Mesenchymal stem cell (in vitro differentiated cells and primary cell): ENCODE data around the gene MCF2L2.

Experiments used
- DNase-seq: peaks from one replicate; pipeline ENCODE4 v3.0.0-alpha.2; 2013
- H2AFZ ChIP-seq: one replicate; pipeline ENCODE4 v1.6.1; 2013; ENCODE audit warnings: low read depth, mild to moderate bottlenecking, control low read depth, inconsistent platforms, low read length, moderate library complexity
- H2AK5ac ChIP-seq: 2 replicates; pipeline ENCODE4 v1.6.1; 2013; ENCODE audit warnings: low read length, moderate library complexity, mild to moderate bottlenecking, inconsistent platforms; ENCODE audit not compliant: severe bottlenecking
- H2BK120ac ChIP-seq: one replicate; pipeline ENCODE4 v1.6.1; 2013; ENCODE audit warnings: low read depth, mild to moderate bottlenecking, inconsistent platforms, low read length, moderate library complexity
- H2BK12ac ChIP-seq, 2 experiments: one replicate each; pipeline ENCODE4 v1.6.1; 2013; ENCODE audit warnings: inconsistent platforms in 2 of 2, low read length in 2 of 2, mild to moderate bottlenecking in 2 of 2, moderate library complexity in 2 of 2, control low read depth in 1 of 2
- H2BK15ac ChIP-seq: one replicate; pipeline ENCODE4 v1.6.1; 2013; ENCODE audit warnings: mild to moderate bottlenecking, low read depth, inconsistent platforms; ENCODE audit not compliant: poor library complexity, severe bottlenecking
- H2BK5ac ChIP-seq: 2 replicates; pipeline ENCODE4 v1.6.1; 2013; ENCODE audit warnings: low read depth, mild to moderate bottlenecking, low read length, control low read depth, inconsistent platforms; ENCODE audit not compliant: poor library complexity, severe bottlenecking
- H3K14ac ChIP-seq, 2 experiments: one replicate each; pipeline ENCODE4 v1.6.1; 2013; ENCODE audit warnings: inconsistent platforms in 2 of 2, low read length in 2 of 2, control low read depth in 1 of 2, mild to moderate bottlenecking in 1 of 2, moderate library complexity in 1 of 2
- H3K18ac ChIP-seq, 2 experiments: one replicate each; pipeline ENCODE4 v1.6.1; 2013; ENCODE audit warnings: inconsistent platforms in 2 of 2, low read length in 2 of 2, control low read depth in 1 of 2, low read depth in 1 of 2, mild to moderate bottlenecking in 1 of 2
- H3K23ac ChIP-seq, 2 experiments: one replicate each; pipeline ENCODE4 v1.6.1; 2013; ENCODE audit warnings: inconsistent platforms in 2 of 2, low read length in 2 of 2, mild to moderate bottlenecking in 2 of 2, moderate library complexity in 2 of 2, control low read depth in 1 of 2
- H3K27ac ChIP-seq: 2 replicates; pipeline ENCODE4 v1.5.1; 2013; ENCODE audit warnings: mild to moderate bottlenecking, moderate library complexity, low read length, control low read depth, inconsistent platforms; ENCODE audit not compliant: poor library complexity, severe bottlenecking
- H3K27me3 ChIP-seq, 2 experiments: 2 replicates each; pipeline versions ENCODE4 v1.6.1 to v1.7.0; 2013; ENCODE audit warnings: low read length in 2 of 2, mild to moderate bottlenecking in 2 of 2, moderate library complexity in 2 of 2, control low read depth in 1 of 2, inconsistent platforms in 1 of 2; ENCODE audit not compliant: control insufficient read depth in 1 of 2, insufficient read depth in 1 of 2
- H3K36me3 ChIP-seq, 2 experiments: 2 replicates each; pipeline versions ENCODE4 v1.6.1 to v1.7.0; 2013; ENCODE audit warnings: low read length in 2 of 2, control low read depth in 1 of 2, inconsistent platforms in 1 of 2, low read depth in 1 of 2, mild to moderate bottlenecking in 1 of 2; ENCODE audit not compliant: insufficient read depth in 2 of 2, control insufficient read depth in 1 of 2
- H3K4ac ChIP-seq, 2 experiments: one replicate each; pipeline ENCODE4 v1.6.1; 2013; ENCODE audit warnings: inconsistent platforms in 2 of 2, low read length in 2 of 2, mild to moderate bottlenecking in 2 of 2, moderate library complexity in 2 of 2, control low read depth in 1 of 2, low read depth in 1 of 2
- H3K4me1 ChIP-seq: 2 replicates; pipeline ENCODE4 v1.6.1; 2013; ENCODE audit warnings: low read depth, low read length, control low read depth; ENCODE audit not compliant: control insufficient read depth, insufficient read depth
- H3K4me2 ChIP-seq: 2 replicates; pipeline ENCODE4 v1.6.1; 2013; ENCODE audit warnings: low read length, mild to moderate bottlenecking, inconsistent platforms; ENCODE audit not compliant: poor library complexity, severe bottlenecking
- H3K4me3 ChIP-seq, 2 experiments: 2 replicates each; pipeline versions ENCODE4 v1.5.1 to v1.7.0; 2013; ENCODE audit warnings: low read length in 2 of 2, mild to moderate bottlenecking in 2 of 2, control low read depth in 1 of 2, low read depth in 1 of 2; ENCODE audit not compliant: insufficient read depth in 1 of 2
- H3K79me1 ChIP-seq: replicated peaks from 2 replicates; pipeline ENCODE4 v1.6.1; 2013; ENCODE audit warnings: mild to moderate bottlenecking, control low read depth, low read length, inconsistent platforms; ENCODE audit not compliant: poor library complexity, severe bottlenecking
- H3K9ac ChIP-seq: 2 replicates; pipeline ENCODE4 v1.7.0; 2013; ENCODE audit warnings: mild to moderate bottlenecking, low read length, moderate library complexity
- H3K9me3 ChIP-seq: 2 replicates; pipeline ENCODE4 v1.7.0; 2013; ENCODE audit warnings: mild to moderate bottlenecking, low read length; ENCODE audit not compliant: control insufficient read depth
- H4K8ac ChIP-seq: one replicate; pipeline ENCODE4 v1.6.1; 2013; ENCODE audit warnings: inconsistent platforms, mild to moderate bottlenecking, low read length, moderate library complexity
- H4K91ac ChIP-seq: one replicate; pipeline ENCODE4 v1.6.1; 2013; ENCODE audit warnings: mild to moderate bottlenecking, low read length, inconsistent platforms
- WGBS: methylation state at CpG from one replicate; pipeline ENCODE4 v1.1.7; 2013; ENCODE audit warnings: mixed read lengths; 5-methylcytosine and 5-hydroxymethylcytosine counted together

The MCF2L2 gene

DNA sequence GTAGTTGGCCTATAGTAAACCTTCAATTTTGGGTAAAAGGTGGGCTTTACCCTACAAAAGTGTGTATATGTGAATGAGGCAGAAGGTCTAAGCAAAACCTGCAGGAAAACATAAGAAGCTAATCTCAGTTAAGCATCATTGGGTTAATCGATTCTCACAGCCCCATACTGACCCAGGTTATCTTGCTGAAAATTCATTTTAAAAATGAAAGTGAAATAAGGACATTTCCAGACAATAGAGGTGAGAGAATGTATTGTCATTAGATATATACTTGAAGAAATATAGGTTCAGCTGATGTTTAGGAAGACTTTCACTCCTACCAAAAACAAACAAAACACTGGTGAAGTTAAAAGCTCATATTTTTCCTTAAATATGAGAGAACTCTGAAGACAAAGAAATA lies 85.6 kb downstream of the MCF2L2 start:
- Histone ChIP-seq H3K18ac (no peak overlapping the region), H3K4ac (no peak overlapping the region), H2BK15ac (no peak overlapping the region), H2AK5ac (no peak overlapping the region), H3K9me3 (no peaks in the 10 kb centered on the region), H4K91ac (no peak overlapping the region), H3K14ac (no peak overlapping the region), H3K4me3 (no peak overlapping the region), H2AFZ (no peak overlapping the region), H2BK120ac (no peak overlapping the region), H2BK5ac (no peak overlapping the region), H3K4me2 (no peak overlapping the region), H2BK12ac (no peak overlapping the region), H3K27ac (no peak overlapping the region), H3K27me3 (no peaks in the 10 kb centered on the region), H3K23ac (no peak overlapping the region), H3K9ac (no peak overlapping the region), H3K79me1 (no peaks in the 10 kb centered on the region), H3K36me3 (no peaks in the 10 kb centered on the region), H4K8ac (no peak overlapping the region), H3K4me1 (no peaks in the 10 kb centered on the region)
- WGBS, result no CpG with 5 or more reads among the region's 1 CpG
- DNase-seq, result no peak

DNA sequence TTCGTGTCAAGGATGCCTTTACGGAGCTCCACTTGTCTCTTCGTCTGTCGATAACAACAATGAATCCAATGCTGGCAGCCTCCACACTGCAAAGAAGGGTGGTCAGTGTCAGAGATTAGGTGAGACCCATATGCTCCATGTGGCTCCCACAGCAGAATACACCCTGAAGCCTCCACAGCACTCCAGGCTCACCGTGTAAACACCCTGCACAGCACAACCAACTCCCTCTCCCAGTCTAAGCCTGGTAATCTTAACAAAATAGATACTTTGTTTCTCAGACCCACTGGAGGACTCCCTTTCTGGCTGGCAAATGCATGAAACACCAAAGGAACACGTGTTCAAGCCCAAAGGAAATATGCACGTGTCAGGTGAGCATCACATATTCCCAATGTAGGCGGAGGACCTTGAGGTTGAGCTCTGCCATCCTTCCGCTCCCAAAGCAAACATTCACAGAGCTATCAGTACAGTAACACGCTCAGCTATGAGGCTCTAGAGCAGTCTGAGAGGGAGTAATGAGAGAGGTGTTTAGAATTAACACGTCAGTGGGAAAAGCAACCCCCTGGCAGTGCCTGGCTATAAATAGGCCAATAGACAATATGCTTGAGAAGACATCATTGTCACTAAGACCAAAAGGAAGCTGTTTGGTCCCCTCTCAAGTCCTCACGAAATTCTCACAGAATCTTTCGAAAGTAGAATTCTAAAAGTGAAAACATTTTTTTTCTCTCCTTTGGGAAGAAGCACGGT lies 86.7 kb downstream of the MCF2L2 start:
- H3K9ac ChIP-seq, result no peak overlapping the region
- WGBS, result 83% methylated on average over 11 of the region's 14 CpGs
- H2BK12ac ChIP-seq, result no peak overlapping the region
- no peaks in the 10 kb centered on the region for H3K9me3 ChIP-seq
- H3K23ac ChIP-seq, result no peak overlapping the region
- no peak overlapping the region for H3K18ac ChIP-seq
- H2AK5ac ChIP-seq, result no peak overlapping the region
- H2BK15ac ChIP-seq, result no peak overlapping the region
- H3K4me3 ChIP-seq, result no peak overlapping the region
- DNase-seq, result no peak
- H3K27ac ChIP-seq, result no peak overlapping the region
- no peak overlapping the region for H2BK120ac ChIP-seq
- H3K14ac ChIP-seq, result no peak overlapping the region
- H4K91ac ChIP-seq, result no peak overlapping the region
- H3K79me1 ChIP-seq, result no peaks in the 10 kb centered on the region
- no peak overlapping the region for H4K8ac ChIP-seq
- H3K4ac ChIP-seq, result no peak overlapping the region
- no peaks in the 10 kb centered on the region for H3K27me3 ChIP-seq
- no peaks in the 10 kb centered on the region for H3K4me1 ChIP-seq
- no peak overlapping the region for H3K4me2 ChIP-seq
- no peak overlapping the region for H2AFZ ChIP-seq
- no peak overlapping the region for H2BK5ac ChIP-seq
- H3K36me3 ChIP-seq, result no peaks in the 10 kb centered on the region

DNA sequence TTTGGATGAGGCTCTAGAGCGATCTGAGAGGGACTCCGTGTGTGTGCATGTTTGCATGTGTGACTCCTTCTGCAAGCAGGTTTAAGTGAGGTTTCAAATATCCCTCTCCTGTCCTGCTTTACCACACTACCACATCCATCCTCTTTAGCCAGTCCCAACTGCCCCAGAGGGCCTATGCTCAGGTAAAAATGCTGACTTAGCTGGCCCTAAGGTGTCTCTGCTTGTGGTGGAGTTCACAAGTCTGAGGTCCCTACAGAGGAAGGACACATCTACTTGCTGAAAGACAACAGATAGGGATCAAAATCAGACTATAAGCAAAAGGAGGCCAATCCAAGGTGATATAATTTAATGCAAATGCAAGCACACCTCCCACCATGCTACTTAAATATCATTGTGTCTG lies 88.2 kb downstream of the MCF2L2 start:
- H2BK15ac ChIP-seq, result no peak overlapping the region
- no peak overlapping the region for H2AFZ ChIP-seq
- no peak overlapping the region for H3K27ac ChIP-seq
- H3K27me3 ChIP-seq, result no peaks in the 10 kb centered on the region
- H4K8ac ChIP-seq, result peak overlapping the region; percentile 37
- no peaks in the 10 kb centered on the region for H3K9me3 ChIP-seq
- H3K14ac ChIP-seq, result no peak overlapping the region
- H2BK120ac ChIP-seq, result no peak overlapping the region
- 86% methylated on average over 2 of the region's 2 CpGs for WGBS
- H3K4me2 ChIP-seq, result no peak overlapping the region
- H2AK5ac ChIP-seq, result no peak overlapping the region
- H3K4ac ChIP-seq, result no peak overlapping the region
- H3K4me3 ChIP-seq, result no peak overlapping the region
- H2BK5ac ChIP-seq, result no peak overlapping the region
- no peaks in the 10 kb centered on the region for H3K4me1 ChIP-seq
- H3K23ac ChIP-seq, result no peak overlapping the region
- DNase-seq, result no peak
- H3K79me1 ChIP-seq, result no peaks in the 10 kb centered on the region
- no peak overlapping the region for H3K18ac ChIP-seq
- H3K36me3 ChIP-seq, result no peaks in the 10 kb centered on the region
- H4K91ac ChIP-seq, result no peak overlapping the region
- no peak overlapping the region for H2BK12ac ChIP-seq
- H3K9ac ChIP-seq, result no peak overlapping the region

DNA sequence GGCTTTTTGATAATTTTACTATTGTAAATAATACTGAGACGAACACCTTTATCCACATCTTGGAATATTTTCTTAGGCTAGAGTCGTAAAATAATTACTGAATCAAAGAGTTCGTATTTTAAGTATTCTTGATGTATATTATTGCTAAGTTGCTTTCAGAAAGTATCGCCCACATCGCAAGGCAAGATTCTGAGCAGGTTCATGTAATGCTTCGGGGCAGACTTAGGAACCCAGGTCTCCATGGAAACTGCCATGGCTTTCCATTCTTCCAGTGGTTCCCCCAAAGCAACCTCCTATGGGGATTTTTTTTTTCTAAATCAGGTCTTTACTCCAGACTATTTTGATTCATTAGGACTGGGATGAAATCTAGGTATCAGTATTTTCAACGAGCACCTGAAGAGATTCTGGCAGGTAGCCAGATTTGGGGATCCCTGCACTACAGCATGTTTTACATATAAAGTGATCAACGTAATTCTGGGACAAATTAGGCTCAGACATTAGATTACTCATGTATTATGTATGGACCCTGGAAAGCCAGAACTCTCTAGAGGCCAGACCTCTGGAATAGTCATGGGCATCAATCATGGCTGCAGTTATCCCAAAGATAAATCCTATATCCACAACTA lies 88.8 kb downstream of the MCF2L2 start:
- Histone ChIP-seq H3K27me3 (no peaks in the 10 kb centered on the region), H4K91ac (no peak overlapping the region), H3K9me3 (no peaks in the 10 kb centered on the region), H3K4me2 (no peak overlapping the region), H4K8ac (no peak overlapping the region), H3K79me1 (no peaks in the 10 kb centered on the region), H2AK5ac (no peak overlapping the region), H2BK120ac (no peak overlapping the region), H3K4ac (no peak overlapping the region), H2BK5ac (no peak overlapping the region), H2AFZ (no peak overlapping the region), H3K36me3 (no peaks in the 10 kb centered on the region), H2BK12ac (no peak overlapping the region), H3K18ac (no peak overlapping the region), H3K9ac (no peak overlapping the region), H3K14ac (no peak overlapping the region), H3K4me1 (no peaks in the 10 kb centered on the region), H3K27ac (no peak overlapping the region), H3K23ac (no peak overlapping the region), H2BK15ac (no peak overlapping the region), H3K4me3 (no peak overlapping the region)
- WGBS, result 93% methylated on average over 7 of the region's 8 CpGs
- no peak for DNase-seq
